ENCODE data around the gene TM9SF1. TPM values are rescaled to one million over a fixed set of nuclear protein-coding genes. Genes with fewer than 3 reads are reported as not detected.

The TM9SF1 gene
- total RNA-seq, 1 experiment from 2014 or later = 68.3 TPM

DNA sequence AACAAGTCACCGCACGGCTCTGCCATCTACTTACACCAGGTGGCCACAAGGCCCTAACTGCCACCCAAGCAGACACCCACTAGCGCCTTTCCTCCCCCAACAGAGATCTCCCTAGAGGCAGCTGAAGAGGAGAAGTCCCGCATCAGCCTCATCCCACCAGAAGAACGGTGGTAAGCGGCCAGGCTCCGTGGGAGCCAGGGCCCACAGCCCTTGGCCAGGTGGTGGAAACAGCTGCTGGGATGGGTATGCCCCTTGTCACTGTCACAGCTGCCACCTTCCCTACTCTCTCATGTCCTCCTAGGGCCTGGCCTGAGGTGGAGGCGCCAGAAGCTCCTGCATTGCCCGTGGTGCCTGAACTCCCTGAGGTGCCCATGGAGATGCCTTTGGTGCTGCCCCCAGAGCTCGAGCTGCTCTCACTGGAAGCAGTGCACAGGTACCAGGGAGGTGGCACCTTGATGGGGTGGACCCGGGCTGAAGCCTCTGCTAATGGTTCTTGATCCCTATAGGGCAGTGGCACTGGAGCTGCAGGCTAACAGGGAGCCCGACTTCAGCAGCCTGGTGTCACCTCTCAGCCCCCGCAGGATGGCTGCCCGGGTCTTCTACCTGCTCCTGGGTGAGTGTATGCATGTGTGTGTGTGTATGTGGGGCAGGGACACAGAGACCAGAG, 15.8 kb downstream of the TM9SF1 start:
- no peak for DNase-seq (ENCODE audit: low read depth)

DNA sequence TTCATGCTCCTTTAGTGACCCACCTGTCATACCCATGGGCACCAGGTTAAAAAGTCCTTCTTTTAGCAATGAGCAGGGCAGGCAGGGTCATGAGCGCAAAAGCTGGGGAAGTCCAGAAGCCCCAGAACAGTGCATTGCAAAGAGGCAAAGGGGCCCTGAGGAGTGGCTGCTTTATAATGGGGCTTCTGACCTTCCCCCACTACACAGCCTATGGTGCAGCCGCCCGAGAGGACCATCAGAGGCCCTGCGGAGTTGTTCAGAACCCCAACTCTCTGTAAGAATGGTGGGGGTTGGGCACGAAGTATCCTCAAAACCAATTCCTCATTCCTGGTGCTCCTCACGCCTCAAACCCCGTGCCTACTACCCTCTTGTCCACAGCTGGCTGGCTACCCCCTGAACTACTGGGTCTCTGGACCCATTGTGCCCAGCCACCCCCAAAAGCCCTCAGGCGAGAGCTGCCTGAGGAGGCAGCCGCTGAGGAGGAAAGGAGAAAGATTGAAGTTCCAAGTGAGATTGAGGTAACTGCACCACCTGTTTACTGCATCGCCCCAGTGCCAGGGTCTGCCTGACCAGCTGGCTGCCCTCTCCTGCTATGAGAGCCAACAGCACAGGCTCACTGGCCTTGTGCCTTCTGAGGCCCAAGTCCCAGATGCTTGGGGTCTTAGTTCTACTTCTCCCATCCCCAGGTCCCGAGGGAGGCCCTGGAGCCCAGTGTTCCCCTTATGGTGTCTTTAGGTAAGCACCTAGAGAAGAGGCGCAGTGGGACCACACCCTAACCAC, 16.7 kb downstream of the TM9SF1 start:
- DNase-seq (ENCODE audit: low read depth) = no peak

DNA sequence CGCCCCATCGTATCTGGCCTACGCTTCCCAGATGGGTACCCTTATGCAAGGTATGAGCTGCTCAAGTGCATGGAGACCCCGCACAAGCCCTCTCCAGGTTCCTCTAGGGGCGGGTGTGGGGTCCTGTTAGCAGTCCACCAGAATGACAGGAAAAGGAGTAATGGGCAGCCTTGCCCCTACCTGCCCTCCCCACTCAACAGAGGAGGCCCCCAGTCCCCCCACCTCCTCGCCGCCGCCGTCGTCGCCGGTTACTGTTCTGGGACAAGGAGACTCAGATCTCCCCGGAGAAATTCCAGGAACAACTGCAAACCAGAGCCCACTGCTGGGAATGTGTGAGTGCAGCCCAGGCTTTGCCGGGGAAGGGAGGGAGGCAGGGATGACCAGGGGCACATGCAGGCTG, 17.4 kb downstream of the TM9SF1 start:
- DNase-seq (ENCODE audit: low read depth) = no peak

DNA sequence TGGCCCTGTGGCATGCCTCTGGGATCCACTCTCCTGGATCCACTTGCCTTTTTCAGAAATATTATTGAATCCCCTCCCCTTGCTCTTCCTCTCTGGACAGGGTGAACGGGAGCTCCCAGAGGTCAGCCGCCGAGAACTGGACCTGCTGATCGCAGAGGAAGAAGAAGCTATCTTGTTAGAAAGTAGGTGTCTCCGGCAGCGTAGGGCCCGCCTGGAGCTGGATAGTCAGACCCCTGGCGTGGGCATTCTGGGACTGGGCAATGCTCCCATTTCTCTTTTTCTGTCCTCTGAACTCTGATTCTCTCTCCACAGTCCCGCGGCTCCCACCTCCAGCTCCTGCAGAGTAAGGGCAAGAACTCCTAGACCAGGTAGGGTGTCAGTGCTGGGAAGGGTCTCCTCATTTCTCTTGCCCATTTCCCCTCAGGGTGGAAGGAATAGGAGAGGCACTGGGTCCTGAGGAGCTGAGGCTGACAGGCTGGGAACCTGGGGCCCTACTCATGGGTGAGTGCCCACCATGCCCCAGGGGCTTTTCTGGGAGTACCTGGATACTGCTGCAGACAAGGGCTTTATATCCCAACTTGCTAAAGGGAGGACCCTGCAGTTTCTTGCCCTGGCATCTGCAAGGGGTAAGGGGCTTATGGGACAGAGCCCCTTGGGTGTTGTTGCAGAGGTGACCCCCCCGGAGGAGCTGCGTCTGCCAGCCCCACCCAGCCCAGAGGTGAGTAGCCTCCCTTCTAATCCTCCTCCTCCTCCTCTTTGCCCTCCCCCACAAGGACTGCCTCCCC, 18.0 kb downstream of the TM9SF1 start:
- no peak for DNase-seq (ENCODE audit: low read depth)

DNA sequence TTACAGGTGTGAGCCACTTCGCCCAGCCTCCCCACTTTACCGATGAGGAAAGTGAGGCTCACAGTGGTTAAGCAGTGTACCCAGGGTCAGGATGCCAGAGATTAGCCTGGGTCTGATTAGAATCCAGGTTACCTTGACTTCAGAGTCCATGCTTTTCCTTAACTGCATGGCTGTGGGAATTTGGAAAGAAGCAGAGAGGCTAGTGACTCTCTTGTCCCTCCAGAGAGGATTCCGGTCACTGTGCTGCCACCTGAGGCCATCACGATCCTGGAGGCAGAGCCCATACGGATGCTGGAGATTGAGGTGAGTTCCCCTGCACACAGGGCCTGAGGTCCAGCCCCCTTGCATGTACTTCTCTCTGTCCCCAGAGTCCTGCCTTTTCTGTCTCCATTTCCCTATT, 18.6 kb downstream of the TM9SF1 start:
- DNase-seq (ENCODE audit: low read depth) = no peak

DNA sequence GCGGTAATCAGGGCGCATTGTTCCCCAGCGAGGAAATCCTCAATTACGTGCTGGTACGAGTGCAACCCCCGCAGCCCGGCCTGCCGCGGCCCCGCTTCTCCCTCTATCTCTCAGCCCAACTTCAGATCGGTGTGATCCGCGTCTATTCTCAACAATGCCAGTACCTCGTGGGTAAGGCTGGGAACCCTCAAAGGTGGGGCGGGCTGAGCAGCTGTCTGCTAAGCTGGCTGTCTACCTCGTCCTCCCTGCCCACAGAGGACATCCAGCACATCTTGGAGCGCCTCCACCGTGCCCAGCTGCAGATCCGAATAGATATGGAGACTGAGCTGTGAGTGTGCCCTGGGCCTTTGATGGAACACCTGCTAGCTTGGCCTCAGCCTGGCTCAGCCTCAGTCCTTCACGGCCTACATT, 22.4 kb downstream of the TM9SF1 start:
- DNase-seq (ENCODE audit: low read depth) = no peak

DNA sequence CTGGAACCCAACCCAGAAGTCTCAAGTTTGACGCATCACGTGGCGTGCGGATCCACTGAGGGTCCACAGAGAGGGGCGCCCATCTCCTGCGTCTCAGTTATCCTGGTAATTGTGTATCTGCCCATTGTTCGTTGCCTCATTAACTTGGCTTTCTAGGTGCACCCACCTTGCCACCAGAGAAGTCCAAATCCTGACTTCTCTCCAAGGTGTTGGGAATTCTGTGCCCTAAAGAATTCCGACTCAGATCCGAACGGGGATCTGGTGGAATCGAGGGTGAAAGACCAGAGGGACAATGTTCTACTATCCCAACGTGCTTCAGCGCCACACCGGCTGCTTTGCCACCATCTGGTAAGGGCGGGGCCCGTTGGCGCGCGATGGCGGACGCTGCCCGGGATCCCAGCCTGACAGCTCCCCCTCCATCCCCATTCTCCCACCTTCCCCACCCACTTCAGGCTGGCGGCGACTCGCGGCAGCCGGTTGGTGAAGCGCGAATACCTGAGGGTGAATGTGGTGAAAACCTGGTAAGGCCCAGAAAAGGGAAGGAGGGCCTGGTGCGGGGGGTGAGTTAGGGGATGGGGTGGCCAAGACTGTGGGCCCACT, 22.9 kb downstream of the TM9SF1 start:
- DNase-seq (ENCODE audit: low read depth) = no peak

DNA sequence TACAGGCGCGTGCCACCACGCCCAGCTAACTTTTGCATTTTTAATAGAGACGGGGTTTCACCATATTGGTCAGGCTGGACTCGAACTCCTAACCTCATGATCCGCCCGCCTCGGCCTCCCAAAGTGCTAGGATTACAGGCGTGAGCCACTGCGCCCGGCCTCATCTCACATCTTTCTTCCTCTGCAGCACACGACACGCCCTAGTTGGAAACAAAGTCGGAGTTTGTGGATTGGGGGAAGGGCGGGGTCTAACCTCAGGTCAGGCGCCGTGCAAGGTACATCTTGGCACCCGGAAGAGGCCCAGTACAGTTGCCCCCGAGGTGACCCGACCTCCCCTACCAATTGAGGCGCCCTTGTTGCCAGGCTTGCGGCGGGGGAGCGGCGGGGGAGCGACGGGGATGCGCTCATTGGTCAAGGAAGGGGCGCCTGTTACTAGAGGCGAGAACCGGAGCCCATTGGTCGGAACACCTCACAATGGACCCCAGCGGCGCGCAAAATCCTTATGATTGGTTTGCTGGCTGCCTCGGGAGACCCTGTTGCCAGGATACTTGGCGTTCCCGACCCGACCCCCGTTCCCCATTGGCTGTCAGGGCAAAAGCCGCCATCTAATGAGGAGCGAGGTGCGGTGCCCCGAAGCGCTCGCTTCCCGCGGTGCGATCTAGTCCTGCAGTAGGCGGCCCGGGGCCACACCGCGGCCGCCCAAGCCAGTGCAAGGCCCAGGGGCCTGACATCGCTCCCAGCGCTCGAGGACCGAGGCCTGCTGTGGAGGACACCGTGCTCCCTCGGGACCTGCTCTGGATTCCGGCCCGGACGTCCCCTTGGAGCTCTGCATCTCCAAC, 23.6 kb downstream of the TM9SF1 start, which contains the start of gene REC8:
TSS of gene REC8 (plus strand) at position 659 of the 839 bp plus-strand sequence. CDS start 473 bp downstream, outside the sequence.
- DNase-seq (ENCODE audit: low read depth) = no peak

DNA sequence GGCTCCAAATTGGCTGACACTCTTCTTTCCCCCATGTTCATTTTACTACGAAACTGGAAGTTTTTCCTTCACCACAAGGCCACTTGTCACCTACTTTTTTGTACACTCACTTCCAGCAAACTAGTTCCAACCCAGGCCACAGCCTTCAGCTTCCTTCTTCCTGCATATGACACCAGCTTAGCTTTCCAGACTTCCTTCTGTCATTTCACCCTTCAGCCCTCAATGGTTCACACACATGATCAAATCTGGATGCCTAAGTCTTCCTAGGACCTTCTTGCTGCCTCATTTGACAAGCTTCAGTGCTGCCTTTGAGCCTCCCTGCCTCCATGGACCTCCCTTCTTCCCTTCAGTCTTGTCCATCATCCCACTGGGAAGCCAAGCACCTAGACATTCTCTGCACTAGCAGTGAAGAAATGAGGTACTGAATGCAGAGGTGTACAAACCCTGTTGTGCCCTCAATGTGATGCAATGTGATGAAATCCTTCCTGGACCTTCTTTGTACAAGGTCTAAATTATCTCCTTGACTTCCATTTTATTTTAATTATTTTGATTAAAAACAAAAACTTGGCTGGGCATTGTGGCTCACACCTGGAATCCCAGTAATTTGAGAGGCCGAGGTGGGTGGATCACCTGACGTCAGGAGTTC, 27.6 kb downstream of the TM9SF1 start:
- DNase-seq (ENCODE audit: low read depth) = no peak

DNA sequence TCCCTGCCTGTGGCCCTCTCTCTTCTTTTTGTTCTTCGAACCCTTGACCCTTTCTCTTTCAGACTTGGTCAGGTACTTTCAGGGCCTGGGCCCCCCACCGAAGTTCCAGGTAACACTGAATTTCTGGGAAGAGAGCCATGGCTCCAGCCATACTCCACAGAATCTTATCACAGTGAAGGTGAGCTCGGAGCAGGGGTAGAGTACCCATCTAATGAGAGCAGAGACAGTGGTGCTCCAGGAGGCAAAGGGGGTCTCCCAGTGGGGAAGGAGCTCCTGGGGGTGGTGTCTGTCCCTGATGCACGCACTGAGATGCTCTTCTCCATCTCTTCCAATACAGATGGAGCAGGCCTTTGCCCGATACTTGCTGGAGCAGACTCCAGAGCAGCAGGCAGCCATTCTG, 29.5 kb downstream of the TM9SF1 start:
- no peak for DNase-seq (ENCODE audit: low read depth)

DNA sequence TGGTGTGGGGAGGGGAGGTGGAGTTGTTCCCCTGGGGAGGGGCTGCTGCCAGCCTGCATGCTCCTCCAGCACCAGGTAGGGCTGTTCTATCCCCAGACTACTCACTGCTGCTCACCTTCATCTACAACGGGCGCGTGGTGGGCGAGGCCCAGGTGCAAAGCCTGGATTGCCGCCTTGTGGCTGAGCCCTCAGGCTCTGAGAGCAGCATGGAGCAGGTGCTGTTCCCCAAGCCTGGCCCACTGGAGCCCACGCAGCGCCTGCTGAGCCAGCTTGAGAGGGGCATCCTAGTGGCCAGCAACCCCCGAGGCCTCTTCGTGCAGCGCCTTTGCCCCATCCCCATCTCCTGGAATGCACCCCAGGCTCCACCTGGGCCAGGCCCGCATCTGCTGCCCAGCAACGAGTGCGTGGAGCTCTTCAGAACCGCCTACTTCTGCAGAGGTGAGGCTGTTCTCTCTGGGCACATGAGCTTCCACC, 30.7 kb downstream of the TM9SF1 start:
- DNase-seq (ENCODE audit: low read depth) = no peak

DNA sequence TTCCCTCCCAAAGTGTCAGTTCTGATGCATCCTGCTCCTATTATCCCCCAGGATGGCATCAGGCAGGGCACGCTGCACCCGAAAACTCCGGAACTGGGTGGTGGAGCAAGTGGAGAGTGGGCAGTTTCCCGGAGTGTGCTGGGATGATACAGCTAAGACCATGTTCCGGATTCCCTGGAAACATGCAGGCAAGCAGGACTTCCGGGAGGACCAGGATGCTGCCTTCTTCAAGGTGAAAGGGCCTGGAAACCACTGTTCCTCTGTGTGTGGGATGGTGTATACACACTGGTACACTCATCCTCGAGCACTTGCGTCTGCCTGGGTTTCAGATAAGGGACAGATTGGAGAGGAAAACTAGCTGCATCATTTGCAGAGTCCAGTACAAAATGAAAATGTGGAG, 33.1 kb downstream of the TM9SF1 start:
- DNase-seq (ENCODE audit: low read depth) = no peak

DNA sequence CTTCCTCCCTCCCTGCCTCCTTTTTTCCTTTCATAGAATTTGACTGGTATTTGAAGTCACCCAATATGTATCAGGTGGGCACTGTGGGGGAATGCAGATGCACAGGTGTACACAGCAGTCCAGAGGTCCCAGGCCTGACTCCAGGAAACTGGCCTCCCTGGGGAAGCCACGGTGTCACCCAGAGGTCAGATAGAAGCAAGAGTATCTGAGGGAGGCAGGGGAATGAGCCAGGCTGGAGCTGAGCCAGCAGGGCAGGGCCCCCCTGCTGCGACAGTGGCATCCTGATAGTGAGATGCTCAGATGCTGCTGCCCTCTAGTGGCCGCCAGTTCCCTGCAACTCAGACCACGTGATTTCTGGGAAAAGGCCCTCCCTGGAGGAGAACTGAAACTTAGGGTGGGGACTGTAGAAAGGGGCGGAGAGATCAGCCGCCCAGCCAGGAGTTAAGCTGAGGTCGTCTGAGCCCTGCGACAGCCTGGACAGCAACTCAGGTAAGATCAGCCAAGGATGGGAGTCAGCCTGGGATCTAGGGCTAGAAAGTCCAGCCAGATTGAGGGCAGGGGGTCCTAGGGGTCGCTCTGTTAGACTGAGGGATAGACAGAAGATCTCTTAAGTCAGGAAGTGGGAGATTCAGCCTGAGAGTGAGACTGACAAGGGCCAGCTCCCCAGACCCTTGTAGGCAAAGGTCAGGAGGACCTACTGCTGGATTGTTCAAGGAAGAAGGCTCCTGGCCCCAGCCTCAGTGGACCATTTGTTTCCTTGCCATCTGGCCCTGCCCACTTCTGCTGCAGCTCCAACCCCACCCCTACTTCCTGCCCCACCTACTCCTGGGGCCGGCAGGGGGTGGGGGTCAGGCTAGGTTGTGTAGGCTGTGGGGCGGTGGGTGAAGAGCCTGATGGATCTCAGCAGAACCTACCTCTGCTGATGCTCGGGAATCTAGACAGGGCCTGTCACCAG, 34.1 kb downstream of the TM9SF1 start, which contains the start of gene IRF9:
TSS of gene IRF9 (plus strand) at position 416 of the 955 bp plus-strand sequence. CDS start 880 bp downstream, outside the sequence.
- DNase-seq (ENCODE audit: low read depth) = peak; percentile 95

DNA sequence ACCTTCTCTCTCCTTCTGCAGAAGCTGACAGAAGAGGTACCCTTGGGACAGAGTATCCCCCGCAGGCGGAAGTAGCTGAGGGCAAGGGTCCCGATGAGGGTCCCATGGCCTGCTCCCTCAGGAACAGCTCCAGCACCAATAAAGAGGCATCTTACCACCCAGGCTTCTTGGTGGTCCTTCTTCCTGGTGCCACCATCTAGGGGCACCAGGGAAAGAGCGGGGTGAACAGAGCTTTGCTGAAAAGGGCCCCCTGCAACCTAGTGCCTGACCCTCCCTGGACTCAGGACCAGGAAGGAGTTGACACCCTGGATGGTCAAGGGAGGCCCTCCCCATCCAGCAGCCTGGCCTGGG, 34.8 kb downstream of the TM9SF1 start:
- DNase-seq (ENCODE audit: low read depth) = no peak

DNA sequence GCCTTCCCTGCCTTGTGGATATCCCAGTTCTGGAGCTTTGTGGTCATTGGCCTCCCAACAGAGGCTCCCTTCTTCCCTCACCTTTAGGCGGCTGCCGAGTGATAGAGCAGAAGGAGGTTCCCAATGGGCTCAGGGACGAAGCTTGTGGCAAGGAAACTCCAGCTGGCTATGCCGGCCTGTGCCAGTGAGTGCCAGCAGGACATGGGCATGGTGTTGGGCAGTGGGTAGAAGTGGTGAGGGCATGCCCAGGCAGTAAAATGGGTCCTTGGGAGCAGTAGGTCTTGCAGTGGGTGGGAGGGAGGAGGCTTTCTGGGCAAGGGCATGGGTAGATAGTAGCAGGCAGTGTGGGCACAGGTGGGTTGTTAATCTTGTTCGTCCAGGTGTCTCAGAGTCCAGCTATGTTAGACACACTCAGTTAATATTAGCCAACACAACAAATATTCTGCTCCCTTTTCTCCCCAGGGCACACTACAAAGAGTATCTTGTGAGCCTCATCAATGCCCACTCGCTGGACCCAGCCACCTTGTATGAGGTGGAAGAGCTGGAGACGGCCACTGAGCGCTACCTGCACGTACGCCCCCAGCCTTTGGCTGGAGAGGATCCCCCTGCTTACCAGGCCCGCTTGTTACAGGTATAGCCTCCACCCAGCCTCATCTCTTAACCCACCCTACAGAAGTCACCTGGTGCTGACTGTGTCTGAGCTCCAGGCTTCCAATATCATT, 35.3 kb downstream of the TM9SF1 start:
- DNase-seq (ENCODE audit: low read depth) = no peak

DNA sequence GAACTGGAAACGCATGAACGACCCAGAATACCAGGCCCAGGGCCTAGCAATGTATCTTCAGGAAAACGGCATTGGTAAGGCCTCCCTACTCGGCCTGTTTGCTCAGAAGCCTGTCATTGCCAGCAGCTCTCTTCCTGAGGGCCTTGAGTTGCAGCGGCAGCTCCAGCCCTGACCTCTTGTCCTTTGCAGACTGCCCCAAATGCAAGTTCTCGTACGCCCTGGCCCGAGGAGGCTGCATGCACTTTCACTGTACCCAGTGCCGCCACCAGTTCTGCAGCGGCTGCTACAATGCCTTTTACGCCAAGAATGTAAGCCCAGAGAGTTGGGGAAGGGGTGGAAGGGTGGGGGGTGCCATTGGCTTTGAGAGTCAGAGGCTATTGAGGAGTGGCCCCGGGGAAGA, 37.9 kb downstream of the TM9SF1 start:
- DNase-seq (ENCODE audit: low read depth) = no peak

DNA sequence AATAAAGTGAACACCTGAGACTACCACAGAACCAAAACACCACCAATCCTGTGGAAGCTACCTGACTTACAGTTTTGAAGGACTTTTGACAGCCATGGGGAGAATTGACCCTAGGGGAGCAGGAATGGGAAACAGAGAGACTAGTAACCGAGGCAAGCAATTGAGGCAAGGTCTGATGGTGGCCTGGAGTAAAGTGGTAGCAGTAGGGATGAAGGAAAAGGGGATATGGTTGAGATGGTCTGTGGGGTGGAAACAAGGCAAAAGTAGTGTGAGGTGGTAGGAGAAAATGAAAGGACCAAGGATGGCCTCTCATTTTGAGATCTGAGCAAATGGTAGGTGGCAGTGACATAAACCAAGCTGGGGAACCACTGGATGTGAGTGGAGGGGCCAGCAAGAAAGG, 38.4 kb downstream of the TM9SF1 start:
- no peak for DNase-seq (ENCODE audit: low read depth)

DNA sequence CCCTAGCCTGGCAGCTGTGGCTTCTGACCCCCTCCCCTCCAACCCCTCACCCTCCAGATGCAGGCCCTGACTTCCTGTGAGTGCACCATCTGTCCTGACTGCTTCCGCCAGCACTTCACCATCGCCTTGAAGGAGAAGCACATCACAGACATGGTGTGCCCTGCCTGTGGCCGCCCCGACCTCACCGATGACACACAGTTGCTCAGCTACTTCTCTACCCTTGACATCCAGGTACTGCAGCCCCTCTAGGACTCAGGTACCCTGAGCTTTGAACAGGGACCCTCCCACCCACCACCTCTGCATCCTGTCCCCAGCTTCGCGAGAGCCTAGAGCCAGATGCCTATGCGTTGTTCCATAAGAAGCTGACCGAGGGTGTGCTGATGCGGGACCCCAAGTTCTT, 40.1 kb downstream of the TM9SF1 start:
- no peak for DNase-seq (ENCODE audit: low read depth)

Data from HT1080 (cell line).